Inferior parietal cortex (tissue), 1 donor: ENCODE data around the gene ZNF280D.
"Not testable (repeated sequence)": the region's sequence is repeated elsewhere in the genome, so short reads cannot be mapped to it uniquely, and the experiment has no call there.

ENCODE experiments used
- DNase-seq: peaks from one replicate; pipeline ENCODE4 v3.0.0-alpha.2; 2016; ENCODE audit errors: extremely low spot score

Gene ZNF280D, protein sequence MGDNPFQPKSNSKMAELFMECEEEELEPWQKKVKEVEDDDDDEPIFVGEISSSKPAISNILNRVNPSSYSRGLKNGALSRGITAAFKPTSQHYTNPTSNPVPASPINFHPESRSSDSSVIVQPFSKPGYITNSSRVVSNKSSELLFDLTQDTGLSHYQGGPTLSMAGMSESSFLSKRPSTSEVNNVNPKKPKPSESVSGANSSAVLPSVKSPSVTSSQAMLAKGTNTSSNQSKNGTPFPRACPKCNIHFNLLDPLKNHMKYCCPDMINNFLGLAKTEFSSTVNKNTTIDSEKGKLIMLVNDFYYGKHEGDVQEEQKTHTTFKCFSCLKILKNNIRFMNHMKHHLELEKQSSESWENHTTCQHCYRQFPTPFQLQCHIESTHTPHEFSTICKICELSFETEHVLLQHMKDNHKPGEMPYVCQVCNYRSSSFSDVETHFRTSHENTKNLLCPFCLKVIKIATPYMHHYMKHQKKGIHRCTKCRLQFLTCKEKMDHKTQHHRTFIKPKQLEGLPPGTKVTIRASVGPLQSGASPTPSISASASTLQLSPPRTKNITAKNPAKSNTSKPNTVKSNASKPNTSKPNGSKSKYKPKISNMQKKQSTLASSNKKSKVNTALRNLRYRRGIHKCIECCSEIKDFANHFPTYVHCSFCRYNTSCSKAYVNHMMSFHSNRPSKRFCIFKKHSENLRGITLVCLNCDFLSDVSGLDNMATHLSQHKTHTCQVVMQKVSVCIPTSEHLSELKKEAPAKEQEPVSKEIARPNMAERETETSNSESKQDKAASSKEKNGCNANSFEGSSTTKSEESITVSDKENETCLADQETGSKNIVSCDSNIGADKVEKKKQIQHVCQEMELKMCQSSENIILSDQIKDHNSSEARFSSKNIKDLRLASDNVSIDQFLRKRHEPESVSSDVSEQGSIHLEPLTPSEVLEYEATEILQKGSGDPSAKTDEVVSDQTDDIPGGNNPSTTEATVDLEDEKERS

DNA sequence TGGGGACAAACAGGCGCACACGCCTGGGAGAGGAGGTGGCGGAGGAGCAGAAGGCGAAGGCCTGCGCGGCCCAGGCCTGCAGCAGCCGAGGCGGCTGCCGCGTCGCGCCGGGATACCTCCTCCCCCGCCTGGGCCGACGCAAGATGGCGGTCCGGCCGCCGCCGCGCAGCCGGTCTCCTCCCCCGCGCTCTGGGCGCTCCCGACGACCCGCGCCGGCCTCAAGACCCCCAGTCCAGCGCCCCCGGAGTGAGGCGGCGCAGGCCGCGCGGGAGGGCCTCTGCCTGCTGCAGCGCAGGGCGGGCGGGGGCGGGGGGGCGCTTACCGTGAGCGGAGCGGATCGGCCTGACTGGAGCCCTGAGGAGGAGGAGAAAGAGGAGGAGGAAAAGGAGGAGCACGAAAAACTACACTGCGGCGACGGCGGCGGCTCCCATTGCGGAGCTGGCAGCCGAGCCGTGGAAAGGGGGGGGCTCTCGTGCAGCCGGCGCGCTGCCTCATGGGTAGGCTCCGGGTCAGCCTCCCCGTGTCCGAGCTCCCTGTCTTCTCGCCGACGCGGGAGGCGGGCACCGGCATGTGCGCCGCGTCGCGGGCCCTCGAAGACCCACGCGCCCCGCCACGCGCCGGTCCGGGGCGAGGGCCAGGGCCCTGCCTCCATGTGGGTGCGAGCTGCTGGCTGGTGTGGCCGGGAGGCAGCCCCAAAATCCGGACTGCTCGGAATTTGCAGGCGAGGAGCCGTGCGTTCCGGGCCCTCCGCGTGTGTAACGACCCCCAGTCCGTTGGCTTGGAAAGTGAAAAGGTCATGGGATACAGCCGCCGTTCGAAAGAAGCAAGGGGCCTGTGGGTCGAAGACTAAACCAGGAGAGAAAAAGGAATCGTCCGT, at the start of gene ZNF280D:
TSS of gene ZNF280D (minus strand) at position 374 of the 877 bp plus-strand sequence. CDS start 26,400 bp downstream, outside the sequence.
- peak; percentile 83 for DNase-seq

DNA sequence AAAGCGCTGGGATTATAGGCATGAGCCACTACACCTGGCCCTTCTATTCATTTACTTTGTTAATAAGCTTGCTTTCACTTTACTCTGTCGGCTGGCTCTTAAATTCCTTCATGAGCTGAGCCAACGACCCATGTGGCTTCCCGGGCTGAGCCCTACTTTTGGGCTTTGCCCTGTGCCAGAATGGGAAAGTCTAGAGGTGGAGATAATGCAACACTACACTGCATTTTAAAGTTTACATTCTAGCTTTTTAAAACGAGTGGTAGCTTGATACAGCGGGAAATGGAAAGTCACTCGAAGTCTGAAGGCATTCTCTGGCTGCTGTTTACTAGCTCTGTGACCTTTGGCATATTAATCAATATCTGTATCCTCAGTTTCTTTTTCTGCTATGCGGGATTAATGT, 49.0 kb upstream of the ZNF280D start:
- no peak for DNase-seq

DNA sequence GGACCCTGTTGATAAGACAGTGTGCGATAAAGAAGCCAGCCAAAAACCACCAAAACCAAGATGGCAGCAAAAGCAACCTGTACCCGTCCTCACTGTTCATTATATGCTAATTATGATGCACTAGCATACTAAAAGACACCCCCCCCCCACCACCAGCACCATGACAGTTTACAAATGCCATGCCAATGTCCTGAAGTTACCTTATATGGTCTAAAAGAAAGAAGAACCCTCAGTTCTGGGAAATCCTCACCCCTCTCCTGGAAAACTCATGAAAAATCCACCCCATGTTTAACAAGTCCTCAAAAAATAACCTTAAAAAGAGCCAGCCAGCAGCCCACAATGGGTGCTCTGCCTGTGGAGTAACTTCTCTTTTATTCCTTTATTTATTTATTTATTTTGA, 48.4 kb upstream of the ZNF280D start:
- DNase-seq, result no peak

DNA sequence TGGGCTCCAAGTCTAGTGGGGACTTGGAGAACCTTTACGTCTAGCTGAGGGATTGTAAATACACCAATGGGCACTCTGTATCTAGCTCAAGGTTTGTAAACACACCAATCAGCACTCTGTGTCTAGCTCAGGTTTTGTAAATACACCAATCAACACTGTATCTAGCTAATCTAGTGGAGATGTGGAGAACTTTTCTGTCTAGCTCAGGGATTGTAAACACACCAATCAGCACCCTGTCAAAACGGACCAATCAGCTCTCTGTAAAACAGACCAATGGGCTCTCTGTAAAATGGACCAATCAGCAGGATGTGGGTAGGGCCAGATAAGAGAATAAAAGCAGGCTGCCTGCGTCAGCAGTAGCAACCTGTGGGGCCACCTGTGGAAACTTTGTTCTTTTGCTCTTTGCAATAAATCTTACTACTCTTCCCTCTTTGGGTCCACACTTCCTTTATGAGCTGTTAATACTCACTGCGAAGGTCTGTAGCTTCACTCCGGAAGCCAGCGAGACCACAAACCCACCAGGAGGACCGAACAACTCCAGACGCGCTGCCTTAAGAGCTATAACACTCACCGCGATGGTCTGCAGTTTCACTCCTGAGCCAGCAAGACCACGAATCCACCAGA, 46.9 kb upstream of the ZNF280D start:
- not testable (repeated sequence) for DNase-seq

DNA sequence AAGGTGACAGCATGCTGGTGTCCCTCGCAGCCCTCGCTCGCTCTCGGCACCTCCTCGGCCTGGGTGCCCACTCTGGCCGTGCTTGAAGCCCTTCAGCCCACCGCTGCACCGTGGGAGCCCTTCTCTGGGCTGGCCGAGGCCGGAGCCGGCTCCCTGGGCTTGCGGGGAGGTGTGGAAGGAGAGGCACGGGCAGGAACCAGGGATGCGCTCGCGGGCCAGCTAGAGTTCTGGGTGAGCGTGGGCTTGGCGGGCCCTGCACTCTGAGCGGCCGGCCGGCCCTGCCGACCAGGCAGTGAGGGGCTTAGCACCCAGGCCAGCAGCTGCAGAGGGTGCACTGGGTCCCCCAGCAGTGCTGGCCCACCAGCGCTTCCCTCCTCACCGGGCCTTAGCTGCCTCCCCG, 46.1 kb upstream of the ZNF280D start:
- not testable (repeated sequence) for DNase-seq

DNA sequence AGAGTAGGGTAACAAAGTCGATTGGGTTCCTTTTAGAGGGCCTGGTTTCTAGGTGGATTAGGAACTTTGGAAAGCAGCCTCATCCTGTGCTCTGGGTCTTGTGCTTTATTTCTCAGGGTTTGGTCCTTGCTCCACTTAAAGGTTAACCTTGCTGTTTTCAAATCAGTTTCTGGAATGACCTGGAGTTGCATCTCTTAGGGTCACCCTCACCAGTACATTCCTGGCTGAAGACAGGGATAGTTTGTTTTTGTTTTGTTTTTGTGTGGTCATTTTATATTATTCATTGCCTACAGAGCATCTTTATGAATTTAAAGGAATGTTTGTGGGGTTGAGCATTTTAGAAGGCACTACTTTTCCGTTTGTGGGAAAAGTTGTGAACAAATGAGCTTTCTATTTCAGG, 45.5 kb upstream of the ZNF280D start:
- no peak for DNase-seq

DNA sequence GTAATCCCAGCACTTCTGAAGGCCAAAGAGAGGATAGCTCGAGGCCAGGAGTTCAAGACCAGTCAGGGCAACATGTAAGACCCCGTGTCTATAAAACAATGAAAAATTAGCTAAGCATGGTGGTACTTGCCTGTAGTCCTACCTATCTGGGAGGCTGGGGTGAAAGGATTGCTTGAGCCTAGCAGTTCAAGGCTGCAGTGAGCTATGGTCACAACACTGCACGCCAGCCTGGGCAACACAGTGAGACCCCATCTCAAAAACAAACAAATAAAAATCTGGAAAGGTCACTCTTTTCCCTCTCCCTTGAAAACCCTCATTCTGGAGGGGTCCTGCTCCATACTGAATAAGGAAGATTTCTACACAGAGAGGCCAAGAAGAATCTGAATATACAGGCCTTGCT, 43.5 kb upstream of the ZNF280D start:
- DNase-seq, result no peak

DNA sequence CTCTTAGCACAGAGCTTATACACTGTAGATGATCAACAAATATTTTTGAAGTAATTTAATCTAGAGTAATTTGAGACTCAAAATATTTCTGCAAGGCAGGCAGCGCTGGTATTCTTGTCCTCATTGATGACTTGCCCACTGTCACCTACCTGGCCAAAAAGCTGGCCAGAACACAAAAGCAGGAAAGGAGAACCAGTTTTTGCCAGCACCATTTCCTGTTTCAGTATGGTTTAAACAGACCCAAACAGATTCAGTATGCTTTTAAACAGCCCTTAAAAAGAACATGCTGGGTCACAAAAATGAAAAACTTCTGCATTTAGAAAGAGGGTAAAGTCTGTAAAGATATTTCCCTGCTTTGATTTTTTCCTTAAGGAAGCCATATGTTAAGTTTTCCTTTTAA, 42.3 kb upstream of the ZNF280D start:
- no peak for DNase-seq

DNA sequence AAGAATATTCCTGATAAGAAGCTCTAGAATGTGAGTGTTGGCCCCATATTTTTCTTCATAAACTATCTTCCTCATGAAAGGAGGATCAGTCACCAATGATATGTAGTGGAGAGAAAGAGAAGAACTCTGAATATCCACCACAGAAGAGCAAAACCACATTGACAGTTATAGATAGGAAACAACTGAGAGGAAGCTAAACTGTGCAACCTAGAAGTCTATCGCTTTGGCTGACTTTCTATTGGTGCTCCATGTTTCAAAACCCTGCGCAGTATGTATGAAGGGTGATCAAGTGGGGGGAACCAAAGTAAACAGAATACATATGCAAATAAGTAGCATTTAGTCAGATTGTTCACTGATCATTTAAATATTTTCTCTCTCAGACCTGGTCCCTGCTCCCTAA, 41.0 kb upstream of the ZNF280D start:
- DNase-seq, result no peak

DNA sequence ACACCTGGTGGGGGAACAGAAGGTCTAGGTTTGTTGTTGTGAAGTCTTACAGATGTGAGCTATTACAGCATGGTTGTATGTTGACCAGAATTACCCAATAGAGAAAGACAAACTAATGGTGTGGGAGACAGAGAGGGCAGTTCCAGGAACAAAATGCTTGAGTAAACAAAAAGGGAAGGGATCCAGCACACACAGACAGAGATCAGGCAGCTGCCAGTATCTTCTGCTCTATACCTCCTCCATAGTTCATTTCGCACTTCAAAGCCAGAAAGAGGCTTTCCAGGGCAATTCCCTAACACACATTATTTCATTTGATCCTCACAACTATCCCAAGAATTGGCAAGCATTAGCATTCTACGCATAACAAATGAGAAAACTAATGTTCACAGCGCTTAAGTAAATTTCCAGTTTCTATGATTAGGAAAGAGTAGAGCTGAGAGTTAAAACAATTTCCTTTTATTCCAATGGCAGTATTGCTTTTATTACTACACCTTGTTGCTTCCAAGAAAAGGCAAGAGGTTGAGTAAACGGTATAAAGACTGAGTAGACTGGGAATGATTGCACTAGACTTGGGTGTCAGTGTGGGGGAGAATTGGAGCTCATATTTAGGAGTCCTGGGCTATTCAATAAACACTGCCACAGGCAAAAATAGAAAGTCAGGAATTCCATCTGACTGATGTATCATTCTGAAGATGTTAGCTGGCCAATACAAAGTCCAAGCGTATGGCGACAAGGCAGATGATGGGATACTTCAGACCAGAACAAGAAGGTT, 39.7 kb upstream of the ZNF280D start:
- no peak for DNase-seq

DNA sequence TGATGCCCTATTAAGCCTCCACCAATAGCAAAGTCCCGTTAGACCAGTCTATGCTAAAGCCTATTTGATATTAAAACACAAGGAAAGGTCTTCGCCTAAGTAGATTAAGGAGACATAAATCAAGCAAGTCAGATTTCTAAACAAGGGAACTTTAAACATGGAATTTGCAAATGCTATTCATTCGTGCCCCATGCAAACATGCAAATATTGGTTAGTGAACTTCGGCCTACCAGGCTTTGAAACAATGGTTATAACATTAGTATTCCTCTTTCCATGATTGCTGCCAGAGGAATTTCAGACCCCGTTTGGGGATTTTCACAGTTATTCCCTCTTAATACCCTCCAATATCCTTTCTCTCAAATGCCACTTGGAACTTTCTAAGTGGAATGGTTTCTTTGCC, 36.9 kb upstream of the ZNF280D start:
- no peak for DNase-seq

DNA sequence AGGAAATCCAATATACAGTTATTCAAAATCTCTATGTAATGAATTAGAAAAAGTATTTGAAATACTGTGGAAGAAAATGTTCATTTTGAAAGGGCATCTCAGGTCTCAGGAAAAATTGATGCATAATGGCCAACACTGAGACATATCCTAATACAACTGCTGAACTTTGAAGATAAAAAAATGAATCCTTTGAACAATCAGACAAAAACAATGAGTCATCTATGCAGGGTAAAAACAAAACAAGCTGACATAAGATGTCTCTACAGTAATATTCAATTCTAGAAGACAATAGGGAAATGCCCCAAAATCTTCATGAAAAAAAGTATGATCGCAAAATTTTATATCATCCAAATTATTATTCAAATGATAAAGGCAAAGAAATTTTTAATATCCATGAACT, 34.0 kb upstream of the ZNF280D start:
- no peak for DNase-seq

DNA sequence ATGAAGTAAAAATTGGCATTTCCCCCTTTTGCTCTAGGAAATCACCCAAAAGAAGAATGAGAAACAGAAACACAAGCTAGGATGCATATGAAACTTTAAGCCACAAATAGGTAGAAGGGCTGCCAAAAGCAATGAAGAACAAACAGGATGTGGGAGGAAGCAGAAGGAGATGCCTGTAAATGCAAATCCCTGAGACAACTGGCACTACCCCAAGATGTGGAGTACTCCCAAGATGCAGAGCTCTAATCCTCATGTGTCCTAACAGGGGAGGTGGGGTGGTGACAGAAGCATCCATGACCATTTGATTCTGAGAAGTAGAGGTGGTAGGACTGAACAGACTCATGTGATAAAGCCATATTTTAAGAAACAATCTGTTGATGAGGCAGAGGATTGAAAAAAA, 31.9 kb upstream of the ZNF280D start:
- peak; percentile 48 for DNase-seq

DNA sequence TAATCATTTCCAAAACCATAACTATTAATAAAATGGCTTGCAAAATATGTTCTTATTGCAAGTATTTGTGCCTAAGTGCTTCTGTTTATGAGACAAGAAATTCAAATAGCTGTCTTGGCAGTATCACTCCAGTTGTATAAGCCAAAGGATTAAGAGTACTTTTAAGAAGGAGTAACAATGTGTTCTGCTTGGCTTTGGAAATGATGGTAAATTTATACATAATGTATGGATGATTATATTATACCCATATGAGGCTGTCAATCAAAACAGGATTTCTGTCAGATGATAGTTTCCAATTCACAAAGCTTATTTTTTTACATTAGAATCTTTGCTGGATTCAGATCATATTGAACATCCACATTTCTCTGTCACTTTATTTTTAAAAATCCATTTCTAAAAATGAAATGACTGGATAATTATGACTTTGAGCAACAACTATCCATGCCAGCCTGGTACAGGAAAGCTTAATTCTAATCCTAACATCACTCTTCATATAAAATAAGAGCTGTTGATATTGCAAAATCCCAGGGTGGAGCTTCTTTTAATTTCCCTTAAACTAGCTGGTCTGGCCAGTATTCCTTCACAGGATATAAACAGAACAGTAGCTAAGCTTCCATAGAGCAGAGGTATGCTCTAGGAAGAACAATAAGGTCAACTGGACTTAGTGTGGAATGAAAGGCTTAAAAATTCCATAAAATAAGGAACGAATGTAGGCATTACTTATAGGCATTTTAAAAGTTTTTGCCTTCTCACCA, 30.0 kb upstream of the ZNF280D start:
- DNase-seq, result no peak

DNA sequence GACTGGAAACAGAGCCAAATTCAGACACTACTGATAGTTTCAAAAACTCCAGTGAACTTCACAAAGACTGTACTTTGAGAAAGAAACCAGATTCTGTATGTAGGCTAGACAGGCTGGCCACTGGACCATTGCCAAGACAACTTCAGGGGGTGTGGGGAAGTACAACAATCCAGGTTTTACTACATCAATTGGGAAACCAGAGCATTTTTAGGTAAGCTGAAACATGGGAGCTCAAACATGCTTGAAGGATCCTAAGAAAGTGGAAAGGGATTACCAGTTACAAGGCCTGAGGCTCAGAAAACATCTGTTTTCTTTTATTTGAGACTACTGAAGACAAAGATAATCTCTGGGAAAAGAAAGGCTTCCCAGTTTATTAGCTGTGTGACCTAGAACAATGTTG, 26.9 kb upstream of the ZNF280D start:
- DNase-seq, result no peak

DNA sequence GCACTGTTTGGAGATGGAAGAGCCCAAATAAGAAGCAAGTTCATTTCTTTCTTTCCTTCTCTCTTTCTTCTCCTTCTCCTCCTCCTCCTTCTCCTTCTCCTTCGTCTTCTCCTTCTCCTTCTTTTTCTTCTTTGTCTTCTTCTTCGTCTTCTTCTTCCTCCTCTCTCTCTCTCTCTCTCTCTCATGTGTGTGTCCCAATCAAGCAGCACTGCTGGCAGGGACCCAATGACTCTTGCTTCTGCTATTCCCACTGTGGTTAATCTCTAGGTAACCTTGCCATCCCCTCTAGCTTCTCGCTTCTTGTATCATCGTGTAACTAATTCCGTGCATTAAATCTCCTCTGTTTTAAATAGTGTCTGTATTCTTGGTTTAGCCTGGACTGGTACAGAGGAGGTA, 26.1 kb upstream of the ZNF280D start:
- DNase-seq, result no peak

DNA sequence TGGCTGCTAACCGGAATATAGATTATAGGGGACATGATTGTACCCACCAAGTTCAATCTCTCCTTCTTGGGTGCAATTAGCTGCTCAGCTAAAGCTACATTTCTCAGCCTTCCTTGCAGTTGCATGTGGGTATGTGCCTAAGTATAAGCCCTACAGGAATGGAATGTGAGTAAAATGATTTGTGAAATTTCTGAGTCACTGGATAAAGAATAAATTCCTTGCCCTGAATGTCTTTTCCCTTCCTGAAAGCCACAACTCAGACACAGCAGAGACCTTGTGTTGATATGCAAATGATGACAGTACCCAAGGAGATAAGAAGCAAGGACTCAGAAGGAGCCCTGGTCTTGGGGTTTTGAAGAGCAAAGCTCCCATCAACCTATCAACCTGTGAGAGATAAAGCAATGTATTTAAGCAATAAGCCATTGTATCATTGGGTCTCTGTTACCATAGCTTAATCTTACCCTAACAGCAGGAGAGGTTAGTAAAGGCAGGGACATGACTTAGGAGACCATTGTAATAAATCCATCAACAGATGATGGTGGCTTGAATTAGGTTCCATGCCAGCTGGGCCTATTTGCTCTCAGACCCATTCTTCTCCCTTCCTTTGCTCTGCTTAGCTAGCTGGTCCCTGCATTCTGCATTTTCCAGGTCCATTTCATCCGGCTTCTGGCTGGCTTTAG, 25.6 kb upstream of the ZNF280D start:
- no peak for DNase-seq

DNA sequence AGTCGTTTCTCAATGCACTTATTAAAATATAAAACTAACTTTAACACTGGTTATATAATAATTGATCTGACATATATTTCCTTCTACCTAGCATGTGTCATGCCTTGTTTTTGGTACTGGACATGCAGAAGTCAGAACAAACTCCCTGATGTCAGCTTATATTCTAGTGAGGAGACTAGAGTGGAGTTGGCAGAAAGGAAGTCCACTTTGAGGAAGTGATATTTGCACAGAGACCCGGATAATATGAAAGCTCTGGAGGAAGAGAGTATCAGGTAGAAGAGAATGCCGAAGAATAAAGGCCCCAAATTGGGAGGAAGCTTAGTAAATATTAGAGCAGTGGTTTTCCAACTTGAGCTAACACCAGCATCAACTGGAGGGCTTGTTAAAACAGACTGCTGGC, 24.6 kb upstream of the ZNF280D start:
- no peak for DNase-seq

DNA sequence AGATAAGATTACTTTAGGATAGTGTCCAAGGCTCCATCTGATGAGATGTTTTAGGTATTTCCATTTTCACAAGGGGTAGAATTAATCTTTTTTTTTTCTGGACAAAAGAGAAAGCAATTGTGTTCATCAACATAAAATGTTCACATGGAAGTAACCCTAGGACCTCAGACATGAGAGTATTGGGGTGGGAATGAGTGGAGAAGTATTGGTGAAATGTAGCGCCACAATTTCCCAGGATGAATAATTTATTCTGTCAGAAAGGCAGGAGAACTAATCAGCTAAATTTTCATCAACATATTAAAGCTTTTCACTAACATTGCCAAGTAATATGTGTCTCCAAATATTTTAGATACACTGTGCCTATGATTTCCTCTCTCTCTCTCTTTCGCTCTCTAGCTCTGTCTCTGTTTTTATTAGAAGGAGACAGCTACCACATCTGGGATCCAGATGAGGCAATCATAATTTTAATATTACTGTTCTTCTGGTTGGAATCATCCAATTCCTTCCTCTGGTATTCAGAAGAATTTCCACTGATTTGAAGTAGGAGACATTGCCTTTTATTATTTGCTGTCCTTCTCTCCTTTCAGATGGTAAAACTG, 21.6 kb upstream of the ZNF280D start:
- no peak for DNase-seq
